Activated CD4-positive, alpha-beta T cell treated with anti-CD3 and anti-CD28 coated beads, Interleukin-2, amount 50 U/mL, for 1 hour (primary cell): ENCODE measurements around the gene PHACTR1.
"Not testable (repeated sequence)": the region's sequence is repeated elsewhere in the genome, so short reads cannot be mapped to it uniquely, and the experiment has no call there.

ENCODE experiments used
- DNase-seq: peaks from one replicate; pipeline ENCODE4 v3.0.0-alpha.2; 2020

Gene PHACTR1

DNA sequence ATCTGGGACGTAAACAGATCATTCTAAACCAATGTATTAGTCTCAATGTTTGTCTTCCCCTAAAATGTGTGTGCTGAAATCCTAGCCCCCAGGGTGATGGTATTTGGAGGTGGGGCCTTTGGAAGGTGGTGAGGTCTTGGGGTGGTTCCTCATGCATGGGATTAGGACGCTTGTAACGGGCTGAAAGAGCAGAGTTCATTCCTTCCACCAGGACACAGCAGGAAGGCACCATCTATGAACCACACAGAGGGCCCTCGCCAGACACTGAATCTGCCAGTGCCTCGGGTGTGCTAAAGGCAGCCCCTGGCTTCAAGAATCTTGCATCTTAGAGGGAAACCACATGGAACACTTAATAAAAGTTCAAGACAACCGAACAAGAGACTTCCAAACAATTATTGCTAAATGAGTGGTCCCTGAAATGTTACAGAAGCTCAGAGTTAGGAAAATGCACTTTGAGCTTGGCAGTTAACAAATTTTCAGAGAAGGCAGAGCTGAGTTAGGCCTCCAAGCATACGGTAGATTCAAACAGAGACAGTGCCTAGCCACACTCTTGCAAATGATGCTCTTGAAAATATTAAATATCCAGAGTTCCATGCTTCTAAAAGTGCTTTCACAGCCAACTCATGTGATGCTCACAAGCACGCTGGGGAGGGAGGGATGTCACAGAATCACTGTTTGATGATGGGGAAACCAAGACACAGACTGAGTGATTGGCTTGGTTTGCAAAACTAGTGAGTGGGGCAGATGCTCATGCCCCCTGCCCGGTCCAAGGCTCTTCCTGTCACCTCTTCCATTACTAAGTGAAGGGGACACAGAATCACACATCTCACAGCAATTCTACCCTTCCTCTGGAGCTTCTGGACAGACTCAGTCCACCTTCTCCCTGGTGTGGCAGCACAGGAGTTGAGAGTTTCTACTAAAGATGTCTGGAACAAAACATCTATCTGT is 584.4 kb downstream of the PHACTR1 start:
- DNase-seq: no peak

DNA sequence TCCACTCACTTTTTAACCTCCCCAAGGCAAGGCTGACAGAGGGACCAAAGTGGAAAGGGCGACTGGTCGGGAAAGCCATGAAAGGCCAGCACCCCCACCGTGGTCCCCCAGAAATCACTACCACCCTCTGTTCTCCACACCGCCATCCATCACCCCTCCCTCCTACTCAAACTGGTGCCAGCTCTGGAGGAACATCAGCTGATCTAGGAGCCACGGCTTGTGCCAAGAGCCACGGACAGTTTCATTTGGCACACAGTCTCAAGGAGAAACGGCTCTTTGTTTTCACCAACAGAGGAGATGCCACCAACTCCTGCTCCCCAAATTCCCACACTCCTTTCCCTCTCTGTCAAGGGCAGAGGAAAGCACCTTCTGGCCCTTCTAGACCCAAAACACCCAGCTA is 585.7 kb downstream of the PHACTR1 start:
- no peak for DNase-seq

DNA sequence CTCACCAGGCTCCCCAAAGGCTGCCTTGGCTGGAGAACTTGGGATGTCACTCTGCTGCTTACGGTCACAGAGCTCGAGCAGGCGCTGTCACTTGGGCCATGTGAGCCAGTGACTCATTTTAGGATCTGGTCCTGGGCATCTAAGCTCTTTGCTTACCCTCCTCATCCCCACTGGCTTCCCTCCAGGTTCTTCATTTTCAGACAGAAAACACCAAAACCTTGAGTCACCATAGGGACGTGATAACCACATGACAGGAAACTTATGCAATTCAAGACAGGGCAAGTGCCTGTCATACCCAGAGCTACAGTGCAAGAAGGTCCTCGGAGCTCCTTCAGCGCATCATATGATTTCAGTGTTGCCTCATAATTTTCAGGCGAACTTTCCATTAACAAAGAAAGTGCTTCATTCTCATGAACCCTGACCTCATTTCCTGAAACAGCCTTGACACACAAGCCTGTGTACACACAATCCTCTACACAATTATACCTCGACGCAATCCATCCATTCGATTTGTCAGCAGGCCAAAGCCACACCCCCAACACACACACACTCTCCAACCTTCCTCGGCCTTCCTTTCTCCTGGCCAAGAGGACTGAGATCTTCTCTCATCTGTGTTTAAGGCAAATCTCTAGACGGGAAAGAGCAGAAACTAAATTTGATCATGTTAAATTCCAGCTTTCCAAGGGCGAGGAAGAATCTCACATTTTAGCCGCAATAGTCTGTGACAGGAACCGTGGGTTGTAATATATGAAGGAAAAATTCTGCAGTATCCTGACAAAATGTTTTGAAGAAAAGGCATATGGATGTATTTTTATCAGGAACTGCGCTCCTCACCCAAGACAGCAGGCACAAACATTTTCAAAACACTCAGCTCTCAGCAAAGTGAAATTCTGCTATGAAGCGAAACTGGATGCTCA is 586.4 kb downstream of the PHACTR1 start:
- DNase-seq: no peak

DNA sequence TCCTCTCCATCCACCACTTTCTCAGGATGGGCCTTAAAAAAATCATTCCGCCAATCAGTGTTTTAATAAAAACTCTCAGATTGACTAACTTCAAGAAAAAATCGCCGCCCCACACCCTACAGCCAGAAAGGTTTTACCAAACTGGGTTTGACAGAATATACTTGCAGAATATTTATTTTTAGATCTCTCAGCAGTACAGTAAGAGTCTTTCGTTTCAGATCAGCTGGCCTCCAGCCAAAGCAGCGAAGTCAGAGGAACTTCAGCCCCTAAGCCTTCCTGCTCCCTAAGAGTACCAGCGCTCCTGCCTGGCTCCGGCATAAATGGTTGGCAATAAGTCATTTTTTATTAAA is 587.1 kb downstream of the PHACTR1 start:
- DNase-seq: no peak

DNA sequence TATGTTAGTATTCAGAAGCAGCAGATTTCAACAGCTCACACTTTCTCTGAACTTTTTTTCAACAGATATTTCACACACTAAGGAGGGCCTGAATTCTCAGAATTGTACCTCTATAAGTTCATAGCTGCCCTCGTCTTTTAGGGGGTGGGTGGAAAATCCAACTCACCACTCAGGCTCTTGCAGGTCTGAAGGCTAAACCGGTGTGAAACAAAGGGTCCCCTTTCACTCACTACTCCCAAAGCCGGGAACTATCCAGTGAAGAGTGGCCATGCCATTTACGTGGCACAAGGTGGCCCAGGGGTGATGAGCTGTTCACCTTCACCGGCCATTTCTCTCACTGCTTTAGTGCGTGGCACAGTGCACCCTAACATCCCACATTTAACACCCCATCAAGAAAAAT is 587.5 kb downstream of the PHACTR1 start:
- no peak for DNase-seq

DNA sequence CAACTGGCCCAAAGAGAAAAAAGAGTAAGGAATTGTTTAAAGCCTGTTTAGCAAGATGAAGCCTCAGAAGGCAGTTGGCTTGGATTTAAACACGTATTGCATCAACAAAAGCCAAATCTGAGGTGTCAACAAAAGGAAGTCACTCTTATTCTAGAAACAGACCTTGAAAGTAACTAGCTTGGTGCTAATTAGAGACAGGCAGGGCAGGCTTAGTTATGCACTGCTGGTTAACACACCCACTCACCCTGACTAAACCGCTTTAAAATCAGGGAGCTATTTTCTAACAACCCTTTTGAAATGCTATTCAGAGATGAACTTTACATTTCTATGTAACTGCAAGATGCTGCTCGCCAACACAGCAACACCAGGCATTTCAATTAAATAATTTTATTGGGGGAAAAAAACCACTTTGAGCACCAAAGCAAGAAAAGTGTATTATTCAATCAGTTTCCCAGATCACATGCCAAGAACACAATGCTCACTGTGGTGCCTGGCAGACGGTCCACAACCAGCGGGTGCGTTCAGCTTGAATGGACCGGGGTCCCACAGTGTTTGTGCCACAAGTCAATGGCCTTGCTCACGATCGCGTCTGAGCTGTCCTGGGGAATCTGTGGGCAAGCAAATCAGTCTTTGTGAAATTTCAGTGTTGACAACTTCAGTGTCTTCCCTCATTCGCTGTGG is 588.2 kb downstream of the PHACTR1 start:
- no peak for DNase-seq

DNA sequence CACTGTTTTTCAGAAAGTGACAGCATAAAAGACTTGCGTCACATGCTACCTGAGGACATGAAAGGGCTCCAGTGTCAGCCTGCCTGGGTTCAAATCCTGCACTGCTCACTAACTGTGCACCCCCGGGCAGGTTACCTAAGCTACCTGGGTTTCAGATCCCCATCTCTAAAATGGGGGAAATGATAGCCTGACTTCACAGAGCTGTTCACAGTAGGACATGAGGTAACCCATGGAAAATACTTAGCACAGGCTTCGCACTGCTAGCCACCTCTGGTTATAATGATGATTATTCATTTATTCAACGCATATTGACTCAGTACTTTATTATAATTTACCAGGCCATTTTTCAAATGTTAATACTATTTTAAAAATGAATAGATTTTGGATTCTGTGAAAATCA is 588.7 kb downstream of the PHACTR1 start:
- no peak for DNase-seq

DNA sequence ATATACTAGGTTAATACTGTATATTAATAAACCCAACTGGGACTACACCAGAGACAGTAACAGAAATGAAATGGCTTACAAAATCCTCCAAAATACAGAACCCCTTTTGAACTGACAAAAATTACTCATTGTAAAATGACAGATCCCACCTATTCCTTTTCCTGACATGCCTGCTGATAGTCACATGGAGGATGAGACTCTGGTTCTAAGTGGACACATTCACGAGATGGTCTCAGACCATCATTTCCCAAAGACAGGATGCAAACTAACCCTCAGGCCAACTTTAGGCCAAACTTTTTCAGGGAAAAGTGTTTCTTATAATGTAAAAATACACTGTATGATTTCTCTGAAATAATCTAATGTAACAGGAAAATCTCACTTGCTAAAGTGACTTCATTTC is 589.2 kb downstream of the PHACTR1 start:
- DNase-seq: no peak

DNA sequence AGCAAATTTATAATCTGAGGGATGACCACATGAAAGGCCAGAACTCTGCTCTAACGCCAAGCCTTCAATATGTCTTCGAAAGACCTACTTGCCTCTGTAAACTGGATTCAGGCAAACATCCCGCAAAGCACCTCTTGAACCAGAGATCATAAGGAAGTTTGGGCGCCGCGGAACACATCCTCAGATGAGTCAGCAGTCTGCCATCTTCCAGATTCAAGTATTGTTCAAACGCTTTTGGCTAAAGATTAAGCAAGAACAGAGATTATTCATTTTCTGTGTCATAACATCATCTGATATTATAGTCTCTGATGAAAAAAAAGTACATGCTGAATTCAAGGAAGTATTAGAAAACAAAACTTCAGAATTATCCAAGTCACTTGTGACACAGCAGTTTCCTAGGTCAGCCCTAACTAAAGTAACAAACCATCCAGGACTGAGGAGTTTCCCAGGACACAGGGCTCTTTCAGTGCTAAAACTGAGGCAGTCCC is 591.0 kb downstream of the PHACTR1 start:
- DNase-seq: no peak

DNA sequence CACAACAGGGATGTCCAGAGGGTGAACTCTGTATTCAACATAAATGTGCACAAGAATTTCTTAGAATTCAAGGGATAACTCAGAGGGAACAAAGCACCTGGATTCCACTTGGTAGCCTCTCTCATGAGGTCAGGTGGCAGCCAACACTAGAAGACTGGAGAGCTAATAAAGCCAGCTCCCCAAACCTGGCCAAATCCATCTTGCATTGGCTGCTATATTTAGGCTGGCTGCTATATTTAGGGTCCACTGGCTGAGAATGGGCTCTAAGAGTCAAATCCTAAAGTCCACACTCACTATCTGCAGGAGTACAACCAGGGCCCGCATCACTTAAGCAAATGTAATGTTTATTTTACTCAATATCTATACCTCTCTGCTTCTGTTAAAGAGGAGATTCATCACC is 591.8 kb downstream of the PHACTR1 start:
- DNase-seq: no peak

DNA sequence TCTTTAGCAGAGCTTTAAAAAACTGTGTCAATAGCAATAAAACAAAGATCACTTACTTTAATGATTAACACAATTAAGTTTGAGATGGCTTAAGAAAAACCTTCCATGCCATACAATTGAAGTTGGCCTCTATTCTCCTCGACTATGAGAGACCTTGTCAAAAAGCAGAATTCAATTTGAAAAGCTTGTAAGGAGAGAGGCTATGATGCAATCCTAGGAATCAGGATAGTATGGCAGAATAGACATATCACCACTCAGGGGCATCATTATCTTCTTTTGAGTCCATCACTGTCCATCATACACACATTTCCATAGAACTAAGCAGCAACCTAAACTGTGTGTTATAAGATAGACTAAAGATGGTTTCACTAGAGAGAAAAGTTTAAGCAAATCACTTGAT is 594.6 kb downstream of the PHACTR1 start:
- no peak for DNase-seq

DNA sequence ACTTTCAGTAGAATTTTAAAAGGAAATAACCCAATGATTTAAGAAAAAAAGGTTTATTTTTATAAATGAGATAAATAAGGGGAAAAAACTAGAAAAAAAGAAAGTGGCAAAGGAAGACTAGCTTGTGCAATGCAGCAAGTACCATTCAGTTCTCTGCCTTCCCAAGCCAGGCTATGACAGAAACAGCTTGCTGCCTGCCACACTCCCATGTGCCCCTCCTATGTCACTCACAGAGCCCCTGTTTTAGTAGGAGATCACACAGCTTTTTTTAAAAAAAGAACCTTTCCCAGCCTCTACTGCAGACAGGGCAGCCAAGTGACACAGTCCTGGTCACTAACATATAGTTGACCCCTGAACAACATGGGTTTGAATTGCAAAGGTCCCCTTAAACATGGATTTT is 598.2 kb downstream of the PHACTR1 start:
- DNase-seq: no peak

DNA sequence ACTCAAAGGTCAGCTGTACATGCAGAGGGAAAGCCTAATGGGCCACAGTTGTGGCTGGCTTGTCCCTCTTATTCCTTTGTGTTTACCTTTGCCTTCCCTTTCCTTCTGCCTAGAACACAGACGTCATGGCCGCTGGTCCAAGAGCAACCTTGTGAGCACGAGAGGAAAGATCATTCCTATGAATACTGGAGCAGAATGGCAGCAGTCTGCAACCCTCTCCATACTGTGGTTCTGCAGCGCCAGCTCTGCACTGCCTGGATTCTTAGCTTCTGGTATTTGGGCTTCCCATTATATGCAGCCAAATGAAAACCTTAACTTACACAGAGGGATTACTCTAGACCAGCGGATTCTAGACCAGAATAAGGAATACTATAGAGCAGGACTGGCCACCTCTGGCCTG is 599.3 kb downstream of the PHACTR1 start:
- no peak for DNase-seq

DNA sequence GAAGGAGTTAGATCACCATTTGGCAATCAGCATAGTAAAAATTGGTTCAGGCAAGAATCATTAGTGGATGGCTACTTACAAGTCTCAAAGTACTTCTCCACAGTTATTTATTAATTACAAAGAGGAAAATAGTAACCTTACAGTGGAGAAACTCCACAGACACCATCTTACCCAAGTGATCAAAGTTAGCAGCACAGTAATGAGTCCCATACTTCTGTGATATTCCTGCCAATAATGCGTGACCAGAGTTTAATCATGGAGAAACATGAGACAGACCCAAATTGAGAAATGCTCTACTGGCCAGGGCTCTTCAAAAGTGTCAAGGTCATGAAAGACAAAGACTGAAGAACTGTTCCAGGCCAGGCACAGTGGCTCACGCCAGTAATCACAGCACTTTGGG is 602.3 kb downstream of the PHACTR1 start:
- no peak for DNase-seq

DNA sequence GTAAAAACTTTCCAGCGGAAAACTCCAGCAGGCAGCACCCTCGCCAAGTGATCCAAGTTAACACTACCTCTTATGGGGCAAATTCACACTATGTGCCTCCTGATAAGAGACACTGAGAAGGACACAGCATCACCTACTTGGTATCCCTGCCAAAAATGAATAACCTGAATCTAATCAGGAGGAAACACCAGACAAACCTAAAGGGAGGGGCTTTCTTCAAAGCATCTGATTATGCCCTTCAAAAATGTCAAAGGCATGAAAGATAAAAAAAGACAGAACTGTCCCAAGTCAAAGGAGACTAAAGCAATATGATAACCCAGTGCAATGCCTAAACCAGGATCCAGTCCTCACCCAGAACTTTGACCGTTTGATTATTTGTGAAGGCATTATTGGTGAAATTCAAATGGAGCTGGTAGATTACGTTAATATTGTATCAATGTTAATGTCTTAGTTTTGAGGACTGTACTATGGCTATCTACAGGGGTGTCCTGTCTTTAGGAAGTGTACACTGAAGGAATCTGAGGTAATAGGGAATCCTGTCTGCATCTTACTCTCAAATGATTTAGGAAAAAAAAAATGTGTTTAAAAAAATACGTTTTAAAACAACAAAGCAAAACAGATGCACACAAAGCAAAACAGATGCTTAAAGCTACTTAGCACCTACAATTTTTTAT is 603.5 kb downstream of the PHACTR1 start:
- no peak for DNase-seq

DNA sequence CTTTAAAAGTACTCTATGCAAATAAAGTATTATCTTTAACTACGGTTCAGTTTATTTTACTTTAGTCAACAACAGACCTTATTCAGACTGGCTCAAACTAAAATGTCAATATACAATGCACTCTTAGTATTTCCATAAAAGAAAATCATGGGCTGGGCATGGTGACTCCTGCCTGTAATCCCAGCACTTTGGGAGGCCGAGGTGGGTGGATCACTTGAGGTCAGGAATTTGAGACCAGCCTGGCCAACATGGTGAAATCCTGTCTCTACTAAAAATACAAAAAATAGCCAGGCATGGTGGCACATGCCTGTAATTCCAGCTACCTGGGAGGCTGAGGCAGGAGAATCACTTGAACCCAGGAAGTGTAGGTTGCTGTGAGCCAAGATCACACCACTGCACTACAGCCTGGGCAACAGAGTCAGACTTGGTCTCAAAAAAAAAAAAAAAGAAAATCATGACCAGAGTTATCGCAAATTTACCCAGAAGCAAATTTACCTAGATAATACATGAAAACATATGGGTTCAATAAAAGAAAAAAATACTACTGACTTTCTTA is 609.5 kb downstream of the PHACTR1 start:
- not testable (repeated sequence) for DNase-seq

DNA sequence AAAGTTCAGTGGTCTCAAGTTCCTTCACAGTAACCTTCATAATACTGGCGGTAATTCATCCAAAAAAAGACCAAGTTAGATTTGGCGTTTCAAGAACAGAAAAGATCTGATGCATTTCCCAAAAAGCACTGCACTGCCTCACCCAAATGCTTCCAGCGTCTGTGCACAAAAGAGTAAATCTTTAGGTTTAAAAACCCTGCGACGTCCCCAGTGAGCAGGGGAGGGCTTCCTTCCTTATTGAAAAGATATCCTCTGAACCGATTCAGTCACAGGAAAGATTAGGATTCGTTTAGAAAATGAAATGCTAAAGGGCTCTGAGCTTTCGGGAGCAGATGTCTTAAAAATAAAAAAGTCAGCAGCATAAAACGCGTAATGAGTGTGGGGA is 611.1 kb downstream of the PHACTR1 start:
- DNase-seq: no peak

DNA sequence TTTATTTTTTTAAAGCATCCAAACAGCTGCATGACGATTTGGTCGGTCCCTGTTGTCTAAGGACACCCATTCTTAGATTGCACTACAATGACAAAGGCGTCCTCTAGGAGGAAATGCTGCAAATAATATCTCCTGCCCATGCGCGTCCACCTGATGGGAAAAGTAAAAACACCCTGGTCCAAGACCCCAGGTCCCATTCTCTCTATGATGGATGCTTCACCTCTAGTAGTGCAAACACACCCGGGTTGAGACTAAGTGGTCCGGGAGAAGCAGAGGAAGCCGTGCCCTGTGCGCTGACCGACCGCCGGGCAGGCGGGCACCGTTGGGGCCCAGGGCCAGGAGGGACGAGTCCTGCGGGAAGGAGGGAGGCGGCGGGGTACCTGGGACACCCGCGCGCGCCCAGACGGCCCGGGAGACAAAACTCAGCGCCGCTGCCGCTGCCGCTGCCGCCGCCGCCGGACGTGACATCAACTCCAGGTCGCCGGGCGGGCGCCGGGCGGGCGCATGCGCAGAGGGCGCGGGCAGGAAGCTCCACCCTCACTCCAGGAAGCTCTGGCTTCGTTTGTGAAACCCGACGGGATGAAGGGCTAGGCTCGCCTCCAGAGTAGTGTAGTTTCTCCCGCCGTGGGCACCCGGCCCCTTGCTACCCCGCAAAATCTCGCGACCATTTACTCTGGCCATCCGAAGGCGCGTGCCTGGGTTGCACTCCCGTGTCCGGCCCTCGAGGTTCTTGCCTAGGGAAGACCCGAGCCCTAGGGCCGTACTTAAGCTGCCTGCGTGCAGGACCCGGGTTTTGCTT is 611.7 kb downstream of the PHACTR1 start, which contains the start of gene TBC1D7:
Gene TBC1D7 (minus strand): TSS at position 462 of the 799 bp plus-strand sequence. CDS start 1,639 bp downstream, outside the sequence.
- peak; percentile 92 for DNase-seq

DNA sequence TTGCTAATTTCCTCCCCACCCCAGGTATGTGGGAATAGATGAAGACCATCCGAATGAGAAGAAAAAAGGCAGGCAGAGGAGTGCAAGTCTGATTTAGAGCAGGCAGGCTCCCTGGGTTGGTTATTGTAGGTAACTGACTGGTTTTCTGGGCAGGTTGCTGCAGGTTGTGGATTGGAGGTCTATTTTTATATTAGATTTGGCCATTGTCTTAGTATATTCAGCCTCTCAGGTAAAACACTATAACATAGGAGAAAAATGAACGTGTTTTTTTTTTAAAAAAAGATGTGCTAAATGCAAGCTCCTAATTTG is 612.3 kb downstream of the PHACTR1 start:
- no peak for DNase-seq

DNA sequence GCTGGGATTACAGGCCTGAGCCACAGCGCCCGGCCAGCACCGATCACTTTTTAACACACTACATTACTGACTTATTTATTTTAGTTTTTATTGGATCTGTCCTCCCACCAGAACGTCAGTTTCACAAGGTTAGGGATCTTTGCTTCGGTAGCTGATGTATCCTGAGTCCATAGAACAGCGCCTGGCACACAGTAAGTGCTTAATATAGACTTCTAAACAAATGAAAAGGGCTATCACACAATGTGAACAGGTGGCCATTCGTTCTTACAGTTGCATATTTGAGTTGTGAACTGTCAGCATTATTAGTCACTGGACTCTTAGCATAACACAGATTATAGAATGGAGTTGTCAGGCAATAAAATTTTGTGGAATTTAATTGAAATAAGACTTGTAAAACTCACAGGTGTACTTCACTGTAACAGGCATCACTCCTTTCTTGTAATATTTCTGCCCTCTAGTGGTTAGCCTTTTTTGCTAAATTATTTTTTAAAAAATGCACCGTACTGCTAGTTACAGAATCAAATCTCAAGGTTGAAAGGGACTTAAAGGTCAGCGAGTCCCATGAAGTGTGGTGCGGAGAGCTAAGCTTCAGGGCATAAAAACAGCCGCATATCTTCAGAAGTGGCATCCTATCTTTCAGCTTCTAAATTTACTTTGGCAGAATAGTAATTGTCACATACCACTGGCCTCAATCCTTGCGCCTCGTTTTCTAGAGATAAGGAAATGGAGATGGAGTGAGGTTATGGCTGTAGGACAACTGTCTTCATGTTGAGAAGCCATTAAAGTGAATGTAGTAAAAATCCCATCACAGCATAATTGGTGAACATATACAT is 615.2 kb downstream of the PHACTR1 start:
- DNase-seq: no peak

DNA sequence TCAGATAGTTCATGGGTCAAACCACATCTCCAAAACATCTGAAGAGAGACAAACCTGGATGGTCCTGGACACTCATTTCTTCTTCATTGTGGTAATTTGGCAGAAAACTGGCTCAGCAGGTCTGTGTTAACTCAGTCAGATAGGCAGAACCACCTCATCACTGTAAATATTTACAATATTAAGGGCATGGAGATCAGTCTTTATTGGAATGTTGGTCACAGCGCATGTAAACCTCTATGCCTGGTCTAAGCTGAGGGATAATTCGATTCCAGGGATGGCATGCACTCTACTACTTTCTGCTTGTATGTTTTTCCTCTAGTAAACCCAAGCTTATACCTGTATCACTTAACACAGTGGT is 615.8 kb downstream of the PHACTR1 start:
- DNase-seq: no peak
